ENCODE results near the gene COL25A1.

DNA sequence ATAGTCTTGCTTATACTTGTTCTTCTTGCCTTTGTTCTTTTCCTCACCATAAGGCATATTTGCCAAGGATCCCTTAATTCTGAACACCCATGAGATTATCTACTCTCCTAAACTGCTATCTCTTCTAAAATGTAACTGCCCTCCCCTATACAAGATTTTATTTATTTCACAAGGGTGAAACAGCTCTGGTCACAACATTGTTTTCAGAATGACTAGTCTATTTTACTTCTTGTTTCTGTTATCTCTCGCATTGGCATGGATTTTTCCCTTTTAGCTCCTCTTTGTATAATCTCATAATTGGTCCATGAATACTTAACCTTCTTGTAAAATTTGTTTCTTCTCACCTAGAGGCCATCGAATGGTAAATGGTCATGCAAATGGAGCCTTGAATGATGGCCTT, 17.2 kb upstream of the COL25A1 start:
- TF ChIP-seq, protein P1, sequence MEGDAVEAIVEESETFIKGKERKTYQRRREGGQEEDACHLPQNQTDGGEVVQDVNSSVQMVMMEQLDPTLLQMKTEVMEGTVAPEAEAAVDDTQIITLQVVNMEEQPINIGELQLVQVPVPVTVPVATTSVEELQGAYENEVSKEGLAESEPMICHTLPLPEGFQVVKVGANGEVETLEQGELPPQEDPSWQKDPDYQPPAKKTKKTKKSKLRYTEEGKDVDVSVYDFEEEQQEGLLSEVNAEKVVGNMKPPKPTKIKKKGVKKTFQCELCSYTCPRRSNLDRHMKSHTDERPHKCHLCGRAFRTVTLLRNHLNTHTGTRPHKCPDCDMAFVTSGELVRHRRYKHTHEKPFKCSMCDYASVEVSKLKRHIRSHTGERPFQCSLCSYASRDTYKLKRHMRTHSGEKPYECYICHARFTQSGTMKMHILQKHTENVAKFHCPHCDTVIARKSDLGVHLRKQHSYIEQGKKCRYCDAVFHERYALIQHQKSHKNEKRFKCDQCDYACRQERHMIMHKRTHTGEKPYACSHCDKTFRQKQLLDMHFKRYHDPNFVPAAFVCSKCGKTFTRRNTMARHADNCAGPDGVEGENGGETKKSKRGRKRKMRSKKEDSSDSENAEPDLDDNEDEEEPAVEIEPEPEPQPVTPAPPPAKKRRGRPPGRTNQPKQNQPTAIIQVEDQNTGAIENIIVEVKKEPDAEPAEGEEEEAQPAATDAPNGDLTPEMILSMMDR (IDR thresholded peaks at IDR 0.05; ENCODE audit: insufficient read depth, low read depth, low read length), result no peak
- no peak for TF ChIP-seq EZH2 (IDR thresholded peaks at IDR 0.05; ENCODE audit: insufficient read depth, low read length)

Data from astrocyte (in vitro differentiated cells and primary cell).